HepG2 (cell line): Measurements from ENCODE around the gene SIT1. TPM values are rescaled to one million over a fixed set of nuclear protein-coding genes. Genes with fewer than 3 reads are reported as not detected.
A peak's percentile ranks its signal among the peaks of the same experiment; 100 is the strongest.

Source experiments
- EEA1 ChIP-seq: sonication (generic); formaldehyde crosslinking; IDR thresholded peaks from 2 replicates; pipeline ENCODE4 v1.5.1; 2020; ENCODE audit warnings: mild to moderate bottlenecking, missing genetic modification reagents, borderline replicate concordance
- EP300 ChIP-seq, 3 experiments: sonication (generic) in 1 of 3; formaldehyde crosslinking in 1 of 3; IDR thresholded peaks; 2 replicates each; pipeline versions ENCODE4 v1.5.1 to v1.6.1; 2011 to 2020; ENCODE audit warnings: low read depth in 2 of 3, low read length in 2 of 3, borderline replicate concordance in 1 of 3, improper control_type of control experiment in 1 of 3, mild to moderate bottlenecking in 1 of 3, missing genetic modification reagents in 1 of 3, moderate library complexity in 1 of 3
- FIP1L1 ChIP-seq: fragments of 200-400 bp; formaldehyde crosslinking; IDR thresholded peaks from 2 replicates; pipeline ENCODE4 v1.6.1; 2018; ENCODE audit warnings: low read depth, mild to moderate bottlenecking, low read length, moderate library complexity, borderline replicate concordance; ENCODE audit not compliant: insufficient read depth
- FOXK1 ChIP-seq: sonication (generic); formaldehyde crosslinking; IDR thresholded peaks from 2 replicates; pipeline ENCODE4 v1.4.0; 2020; ENCODE audit warnings: low read depth, missing genetic modification reagents, borderline replicate concordance
- GZF1 ChIP-seq: sonication (generic); formaldehyde crosslinking; IDR thresholded peaks from 2 replicates; pipeline ENCODE4 v1.5.1; 2020; ENCODE audit warnings: mild to moderate bottlenecking, missing genetic modification reagents
- IRF2 ChIP-seq: IDR thresholded peaks from 2 replicates; pipeline ENCODE4 v1.6.1; 2018; ENCODE audit warnings: missing genetic modification reagents, missing compliant biosample characterization
- NBN ChIP-seq: fragments of 450-650 bp; conservative IDR thresholded peaks from 2 replicates; pipeline ENCODE4 v1.6.1; 2017
- PAWR ChIP-seq: sonication (generic); formaldehyde crosslinking; IDR thresholded peaks from 2 replicates; pipeline ENCODE4 v1.4.0; 2020; ENCODE audit warnings: missing genetic modification reagents, mild to moderate bottlenecking, borderline replicate concordance
- RARA ChIP-seq: IDR thresholded peaks from 2 replicates; pipeline ENCODE4 v1.6.1; 2016; ENCODE audit warnings: missing genetic modification reagents, missing compliant biosample characterization
- U2AF2 ChIP-seq: fragments of 200-400 bp; formaldehyde crosslinking; IDR thresholded peaks from 2 replicates; pipeline ENCODE4 v1.6.1; 2017; ENCODE audit warnings: low read depth, mild to moderate bottlenecking, low read length
- ZNF121 ChIP-seq: sonication (generic); formaldehyde crosslinking; IDR thresholded peaks from 2 replicates; pipeline ENCODE4 v1.5.0; 2020; ENCODE audit warnings: mild to moderate bottlenecking, missing genetic modification reagents
- ZNF207 ChIP-seq: fragments of 450-650 bp; IDR thresholded peaks from 2 replicates; pipeline ENCODE4 v1.6.1; 2016; ENCODE audit warnings: antibody characterized with exemption, borderline replicate concordance
- ZNF530 ChIP-seq: sonication (generic); formaldehyde crosslinking; IDR thresholded peaks from 2 replicates; pipeline ENCODE4 v1.5.0; 2020; ENCODE audit warnings: low read depth, mild to moderate bottlenecking, missing genetic modification reagents
- ZNF563 ChIP-seq: sonication (generic); formaldehyde crosslinking; IDR thresholded peaks from 2 replicates; pipeline ENCODE4 v1.8.0; 2022; ENCODE audit warnings: mild to moderate bottlenecking, moderate library complexity, missing genetic modification reagents
- ZNF589 ChIP-seq: sonication (generic); formaldehyde crosslinking; conservative IDR thresholded peaks from 2 replicates; pipeline ENCODE4 v1.8.0; 2022; ENCODE audit warnings: mild to moderate bottlenecking, moderate library complexity, missing genetic modification reagents
- ZNF761 ChIP-seq: sonication (generic); formaldehyde crosslinking; conservative IDR thresholded peaks from 2 replicates; pipeline ENCODE4 v1.4.0; 2020; ENCODE audit warnings: mild to moderate bottlenecking, missing genetic modification reagents
- ZNF792 ChIP-seq: IDR thresholded peaks from 2 replicates; pipeline ENCODE4 v1.6.1; 2016
- ZNF883 ChIP-seq: sonication (generic); formaldehyde crosslinking; IDR thresholded peaks from 2 replicates; pipeline ENCODE4 v1.5.1; 2020; ENCODE audit warnings: mild to moderate bottlenecking, missing genetic modification reagents; ENCODE audit errors: not compliant biosample characterization
- polyA plus RNA-seq, 8 experiments: library from polyadenylated mRNA; depleted of rRNA in 3 of 8; stranded (reverse) in 7 of 8; unstranded in 1 of 8; fragments of >200 nt; fragmentation: Illumina TruSeq in 4 of 8; extraction: Trizol in 4 of 8; gene quantifications; 2 replicates each; pipeline versions ENCODE4 v1.2.1 to v1.2.3, GENCODE V29; 2011 to 2016; ENCODE audit warnings: low read depth in 4 of 8, missing spikeins in 1 of 8, mixed read lengths in 1 of 8; ENCODE audit not compliant: insufficient read depth in 1 of 8
- total RNA-seq, 5 experiments: library from RNA; depleted of rRNA; stranded (reverse); fragments of >200 nt; fragmentation: Illumina TruSeq; extraction: Trizol; gene quantifications; 2 replicates each; pipeline ENCODE4 v1.2.3, GENCODE V29; 2016; ENCODE audit warnings: low read depth in 1 of 5
- TF ChIP-seq, protein P1 (sequence below): sonication (generic); formaldehyde crosslinking; IDR thresholded peaks from 2 replicates; pipeline ENCODE4 v1.5.1; 2020; ENCODE audit warnings: missing genetic modification reagents, mild to moderate bottlenecking, borderline replicate concordance
- TF ChIP-seq, protein P2 (sequence below): sonication (generic); formaldehyde crosslinking; IDR thresholded peaks from 2 replicates; pipeline ENCODE4 v1.8.0; 2022; ENCODE audit warnings: low read depth, missing genetic modification reagents
- TF ChIP-seq, protein P3 (sequence below): sonication (generic); formaldehyde crosslinking; IDR thresholded peaks from 2 replicates; pipeline ENCODE4 v1.4.0; 2020; ENCODE audit warnings: low read depth, mild to moderate bottlenecking, missing genetic modification reagents
- TF ChIP-seq, protein P4 (sequence below): sonication (generic); formaldehyde crosslinking; IDR thresholded peaks from 2 replicates; pipeline ENCODE4 v1.8.0; 2022; ENCODE audit warnings: mild to moderate bottlenecking, missing genetic modification reagents
- TF ChIP-seq, protein P5 (sequence below): conservative IDR thresholded peaks from 2 replicates; pipeline ENCODE4 v1.6.1; 2018; ENCODE audit warnings: missing genetic modification reagents

The SIT1 gene
- total and polyA plus RNA-seq, 2 of the 13 experiments (the other 11 are each of a cell fraction or from before 2014, with no cell fraction given), result 0.09 to 6.7 TPM

DNA sequence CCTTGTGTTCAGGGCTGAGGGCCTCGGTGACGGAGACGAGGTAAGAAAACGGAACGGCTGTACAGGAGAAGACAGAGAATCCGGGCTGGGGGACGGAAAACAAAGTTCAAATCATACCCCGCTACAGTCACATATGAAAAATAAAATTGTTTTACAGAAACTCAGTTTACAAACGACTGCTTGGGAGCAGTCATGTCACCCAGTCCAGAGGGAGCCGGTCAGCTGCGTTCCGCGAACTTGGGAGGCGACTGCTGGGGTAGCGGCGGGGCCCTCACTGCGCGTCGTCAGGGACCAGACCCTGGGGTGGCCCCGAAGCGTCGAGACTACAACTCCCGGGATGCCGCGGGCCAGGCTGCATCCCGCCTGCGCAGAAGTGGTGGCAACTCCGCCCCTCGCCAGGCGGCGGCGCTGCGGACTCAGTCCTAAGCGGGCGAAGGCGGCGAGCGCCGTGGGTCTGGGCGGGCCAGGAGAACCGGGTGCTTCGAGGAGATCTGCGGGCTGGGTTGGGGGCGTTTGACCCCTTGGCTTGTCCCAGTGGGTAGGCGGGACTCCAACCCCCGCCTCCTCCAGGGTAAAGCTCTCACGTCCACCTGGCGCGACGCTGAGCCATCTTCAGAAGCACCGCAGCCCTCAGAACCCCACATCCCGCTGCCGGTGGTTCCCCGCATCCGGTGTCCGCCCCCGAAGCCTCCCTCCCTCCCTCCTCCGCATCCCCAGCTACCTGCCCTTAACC lies 4.0 kb downstream of the SIT1 start (continued):
- TF ChIP-seq EP300 (IDR thresholded peaks at IDR 0.05; ENCODE audit: low read depth in 2 of 2, low read length in 2 of 2), result no peak
- TF ChIP-seq EP300 (CRISPR knock-in tag; IDR thresholded peaks at IDR 0.05; ENCODE audit: borderline replicate concordance), result no peak
- no peak for TF ChIP-seq ZNF883 (CRISPR knock-in tag)
- TF ChIP-seq, protein P1, sequence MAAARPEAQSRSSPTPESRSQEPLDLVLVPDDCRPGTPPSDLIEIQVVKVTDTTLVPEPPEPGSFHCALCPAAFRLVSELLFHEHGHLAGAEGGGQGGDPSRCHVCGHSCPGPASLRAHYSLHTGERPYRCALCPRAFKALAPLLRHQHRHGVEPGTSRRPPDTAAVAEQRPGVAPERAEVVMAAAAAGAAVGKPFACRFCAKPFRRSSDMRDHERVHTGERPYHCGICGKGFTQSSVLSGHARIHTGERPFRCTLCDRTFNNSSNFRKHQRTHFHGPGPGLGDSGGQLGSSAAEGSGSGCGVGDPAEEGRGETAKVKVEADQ (CRISPR knock-in tag), result peak; percentile 37; the same call in 1 of the 2 replicates
- TF ChIP-seq ZNF121 (CRISPR knock-in tag), result no peak
- no peak for TF ChIP-seq RARA (CRISPR knock-in tag)
- no peak for TF ChIP-seq FIP1L1
- 0 out of 2 replicates have a peak, but pooled peaks have one; percentile 29 for TF ChIP-seq ZNF761 (CRISPR knock-in tag)
- TF ChIP-seq IRF2 (CRISPR knock-in tag), result peak; percentile 91
- TF ChIP-seq, protein P2, sequence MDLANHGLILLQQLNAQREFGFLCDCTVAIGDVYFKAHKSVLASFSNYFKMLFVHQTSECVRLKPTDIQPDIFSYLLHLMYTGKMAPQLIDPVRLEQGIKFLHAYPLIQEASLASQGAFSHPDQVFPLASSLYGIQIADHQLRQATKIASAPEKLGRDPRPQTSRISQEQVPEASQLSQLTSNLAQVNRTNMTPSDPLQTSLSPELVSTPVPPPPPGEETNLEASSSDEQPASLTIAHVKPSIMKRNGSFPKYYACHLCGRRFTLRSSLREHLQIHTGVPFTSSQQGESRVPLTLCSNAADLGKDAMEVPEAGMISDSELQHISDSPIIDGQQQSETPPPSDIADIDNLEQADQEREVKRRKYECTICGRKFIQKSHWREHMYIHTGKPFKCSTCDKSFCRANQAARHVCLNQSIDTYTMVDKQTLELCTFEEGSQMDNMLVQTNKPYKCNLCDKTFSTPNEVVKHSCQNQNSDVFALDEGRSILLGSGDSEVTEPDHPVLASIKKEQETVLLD (CRISPR knock-in tag), result no peak
- TF ChIP-seq ZNF563 (CRISPR knock-in tag), result peak; percentile 66; the same call in 1 of the 2 replicates
- TF ChIP-seq ZNF207, result no peak
- TF ChIP-seq, protein P3, sequence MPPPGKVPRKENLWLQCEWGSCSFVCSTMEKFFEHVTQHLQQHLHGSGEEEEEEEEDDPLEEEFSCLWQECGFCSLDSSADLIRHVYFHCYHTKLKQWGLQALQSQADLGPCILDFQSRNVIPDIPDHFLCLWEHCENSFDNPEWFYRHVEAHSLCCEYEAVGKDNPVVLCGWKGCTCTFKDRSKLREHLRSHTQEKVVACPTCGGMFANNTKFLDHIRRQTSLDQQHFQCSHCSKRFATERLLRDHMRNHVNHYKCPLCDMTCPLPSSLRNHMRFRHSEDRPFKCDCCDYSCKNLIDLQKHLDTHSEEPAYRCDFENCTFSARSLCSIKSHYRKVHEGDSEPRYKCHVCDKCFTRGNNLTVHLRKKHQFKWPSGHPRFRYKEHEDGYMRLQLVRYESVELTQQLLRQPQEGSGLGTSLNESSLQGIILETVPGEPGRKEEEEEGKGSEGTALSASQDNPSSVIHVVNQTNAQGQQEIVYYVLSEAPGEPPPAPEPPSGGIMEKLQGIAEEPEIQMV (CRISPR knock-in tag), result no peak
- TF ChIP-seq, protein P4, sequence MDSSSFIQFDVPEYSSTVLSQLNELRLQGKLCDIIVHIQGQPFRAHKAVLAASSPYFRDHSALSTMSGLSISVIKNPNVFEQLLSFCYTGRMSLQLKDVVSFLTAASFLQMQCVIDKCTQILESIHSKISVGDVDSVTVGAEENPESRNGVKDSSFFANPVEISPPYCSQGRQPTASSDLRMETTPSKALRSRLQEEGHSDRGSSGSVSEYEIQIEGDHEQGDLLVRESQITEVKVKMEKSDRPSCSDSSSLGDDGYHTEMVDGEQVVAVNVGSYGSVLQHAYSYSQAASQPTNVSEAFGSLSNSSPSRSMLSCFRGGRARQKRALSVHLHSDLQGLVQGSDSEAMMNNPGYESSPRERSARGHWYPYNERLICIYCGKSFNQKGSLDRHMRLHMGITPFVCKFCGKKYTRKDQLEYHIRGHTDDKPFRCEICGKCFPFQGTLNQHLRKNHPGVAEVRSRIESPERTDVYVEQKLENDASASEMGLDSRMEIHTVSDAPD (CRISPR knock-in tag), result no peak
- no peak for TF ChIP-seq PAWR (CRISPR knock-in tag)
- no peak for TF ChIP-seq U2AF2
- TF ChIP-seq EEA1 (CRISPR knock-in tag), result 0 out of 2 replicates have a peak, but pooled peaks have one; percentile 27
- peak; percentile 46; the same call in 1 of the 2 replicates for TF ChIP-seq FOXK1
- no peak for TF ChIP-seq ZNF589
- no peak for TF ChIP-seq NBN
- TF ChIP-seq ZNF792 (CRISPR knock-in tag), result peak; percentile 59; the same call in 1 of the 2 replicates
- TF ChIP-seq, protein P5, sequence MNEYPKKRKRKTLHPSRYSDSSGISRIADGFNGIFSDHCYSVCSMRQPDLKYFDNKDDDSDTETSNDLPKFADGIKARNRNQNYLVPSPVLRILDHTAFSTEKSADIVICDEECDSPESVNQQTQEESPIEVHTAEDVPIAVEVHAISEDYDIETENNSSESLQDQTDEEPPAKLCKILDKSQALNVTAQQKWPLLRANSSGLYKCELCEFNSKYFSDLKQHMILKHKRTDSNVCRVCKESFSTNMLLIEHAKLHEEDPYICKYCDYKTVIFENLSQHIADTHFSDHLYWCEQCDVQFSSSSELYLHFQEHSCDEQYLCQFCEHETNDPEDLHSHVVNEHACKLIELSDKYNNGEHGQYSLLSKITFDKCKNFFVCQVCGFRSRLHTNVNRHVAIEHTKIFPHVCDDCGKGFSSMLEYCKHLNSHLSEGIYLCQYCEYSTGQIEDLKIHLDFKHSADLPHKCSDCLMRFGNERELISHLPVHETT (CRISPR knock-in tag), result no peak
- TF ChIP-seq GZF1 (CRISPR knock-in tag), result no peak; the same call in 1 of the 2 replicates
- no peak for TF ChIP-seq ZNF530 (CRISPR knock-in tag)
